Liver (tissue), 3 donors: ENCODE measurements around the gene TXN2.

Experiments
- ATF3 ChIP-seq: IDR thresholded peaks from 2 replicates; pipeline ENCODE4 v1.6.1; 2016; ENCODE audit warnings: antibody characterized with exemption
- CTCF ChIP-seq: fragments of 150-350 bp; IDR thresholded peaks from 2 replicates; pipeline ENCODE4 v1.5.1; 2017; ENCODE audit warnings: improper control_type of control experiment, low read depth, low read length; ENCODE audit not compliant: missing input control
- EGR1 ChIP-seq, 2 donors: IDR thresholded peaks; 2 replicates each; pipeline ENCODE4 v1.6.1; 2016 to 2018; ENCODE audit warnings: antibody characterized with exemption in 2 of 2, low read depth in 2 of 2
- HNF4A ChIP-seq, 2 donors: conservative IDR thresholded peaks; 2 replicates each; pipeline ENCODE4 v1.6.1; 2016; ENCODE audit warnings: antibody characterized with exemption in 2 of 2, mild to moderate bottlenecking in 2 of 2
- HNF4G ChIP-seq: IDR thresholded peaks from 2 replicates; pipeline ENCODE4 v1.6.1; 2016; ENCODE audit warnings: antibody characterized with exemption
- JUND ChIP-seq, 2 donors: IDR thresholded peaks; 2 replicates each; pipeline ENCODE4 v1.6.1; 2016; ENCODE audit warnings: antibody characterized with exemption in 2 of 2
- MAX ChIP-seq: IDR thresholded peaks from 2 replicates; pipeline ENCODE4 v1.6.1; 2016; ENCODE audit warnings: antibody characterized with exemption
- NR2F2 ChIP-seq: IDR thresholded peaks from 2 replicates; pipeline ENCODE4 v1.6.1; 2016; ENCODE audit warnings: antibody characterized with exemption
- RAD21 ChIP-seq, 2 donors: IDR thresholded peaks; 2 replicates each; pipeline ENCODE4 v1.6.1; 2016; ENCODE audit warnings: antibody characterized with exemption in 2 of 2, mild to moderate bottlenecking in 2 of 2
- TAF1 ChIP-seq: conservative IDR thresholded peaks from 2 replicates; pipeline ENCODE4 v1.6.1; 2016; ENCODE audit warnings: antibody characterized with exemption, mild to moderate bottlenecking
- YY1 ChIP-seq: IDR thresholded peaks from 2 replicates; pipeline ENCODE4 v1.6.1; 2016; ENCODE audit warnings: antibody characterized with exemption, mild to moderate bottlenecking
- TF ChIP-seq, protein P1 (sequence below): IDR thresholded peaks from 2 replicates; pipeline ENCODE4 v1.6.1; 2016; ENCODE audit warnings: antibody characterized with exemption
- donor health status: healthy.
- donor health status: healthy.

DNA sequence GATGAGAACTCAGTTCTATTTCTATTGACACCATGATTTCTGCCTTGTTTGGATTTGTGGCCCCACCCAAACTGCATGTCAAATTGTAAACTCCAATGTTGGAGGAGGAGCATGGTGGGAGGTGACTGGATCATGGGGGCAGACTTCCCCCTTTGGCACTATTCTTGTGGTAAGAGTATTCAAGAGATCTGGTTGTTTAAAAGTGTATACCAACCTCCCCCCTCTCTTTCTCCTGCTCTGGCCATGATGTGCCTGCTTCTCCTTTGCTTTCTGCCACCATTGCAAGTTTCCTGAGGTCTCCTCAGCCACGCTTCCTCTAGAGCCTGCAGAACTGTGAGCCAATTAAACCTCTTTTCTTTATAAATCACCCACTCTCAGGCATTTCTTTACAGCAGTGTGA is 33.3 kb upstream of the TXN2 start:
- no peak for TF ChIP-seq JUND (IDR thresholded peaks at IDR 0.05)
- TF ChIP-seq RAD21 (IDR thresholded peaks at IDR 0.05), result no peak
- no peak for TF ChIP-seq MAX
- TF ChIP-seq EGR1 (IDR thresholded peaks at IDR 0.05; ENCODE audit: low read depth in 2 of 2), result no peak
- TF ChIP-seq CTCF, result no peak
- no peak for TF ChIP-seq YY1
- TF ChIP-seq HNF4A (conservative IDR thresholded peaks at IDR 0.05), result no peak
- TF ChIP-seq NR2F2, result no peak
- TF ChIP-seq, protein P1, sequence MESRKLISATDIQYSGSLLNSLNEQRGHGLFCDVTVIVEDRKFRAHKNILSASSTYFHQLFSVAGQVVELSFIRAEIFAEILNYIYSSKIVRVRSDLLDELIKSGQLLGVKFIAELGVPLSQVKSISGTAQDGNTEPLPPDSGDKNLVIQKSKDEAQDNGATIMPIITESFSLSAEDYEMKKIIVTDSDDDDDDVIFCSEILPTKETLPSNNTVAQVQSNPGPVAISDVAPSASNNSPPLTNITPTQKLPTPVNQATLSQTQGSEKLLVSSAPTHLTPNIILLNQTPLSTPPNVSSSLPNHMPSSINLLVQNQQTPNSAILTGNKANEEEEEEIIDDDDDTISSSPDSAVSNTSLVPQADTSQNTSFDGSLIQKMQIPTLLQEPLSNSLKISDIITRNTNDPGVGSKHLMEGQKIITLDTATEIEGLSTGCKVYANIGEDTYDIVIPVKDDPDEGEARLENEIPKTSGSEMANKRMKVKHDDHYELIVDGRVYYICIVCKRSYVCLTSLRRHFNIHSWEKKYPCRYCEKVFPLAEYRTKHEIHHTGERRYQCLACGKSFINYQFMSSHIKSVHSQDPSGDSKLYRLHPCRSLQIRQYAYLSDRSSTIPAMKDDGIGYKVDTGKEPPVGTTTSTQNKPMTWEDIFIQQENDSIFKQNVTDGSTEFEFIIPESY, result no peak
- TF ChIP-seq TAF1, result no peak
- TF ChIP-seq HNF4G, result no peak
- TF ChIP-seq ATF3, result no peak
